Sigmoid colon (tissue), 7 donors: Measurements from ENCODE around the gene RAB31. TPM values are rescaled to one million over a fixed set of nuclear protein-coding genes. Genes with fewer than 3 reads are reported as not detected.

Experiments
- DNase-seq: peaks from one replicate; pipeline ENCODE4 v3.0.0-alpha.2; 2019
- H3K27ac ChIP-seq, 4 donors: fragments of 200-600 bp; sonication (generic); one replicate each; pipeline ENCODE4 v1.5.1; 2016 to 2019; ENCODE audit warnings: mild to moderate bottlenecking in 1 of 4
- H3K27me3 ChIP-seq, 3 donors: fragments of 200-600 bp; sonication (generic); one replicate each; pipeline ENCODE4 v1.5.1; 2019; ENCODE audit warnings: mild to moderate bottlenecking in 1 of 3
- H3K36me3 ChIP-seq, 4 donors: fragments of 200-600 bp; sonication (generic); one replicate each; pipeline ENCODE4 v1.5.1; 2016 to 2019
- H3K4me1 ChIP-seq, 4 donors: fragments of 200-600 bp; sonication (generic); one replicate each; pipeline ENCODE4 v1.5.1; 2017 to 2019
- H3K4me3 ChIP-seq, 4 donors: fragments of 200-600 bp; sonication (generic); one replicate each; pipeline ENCODE4 v1.5.1; 2017 to 2019; ENCODE audit warnings: mild to moderate bottlenecking in 2 of 4, moderate library complexity in 1 of 4
- H3K9me3 ChIP-seq, 4 donors: fragments of 200-600 bp in 3 of 4; sonication (generic) in 3 of 4; one replicate each; pipeline versions ENCODE4 v1.5.1 to v1.6.1; 2013 to 2019
- CTCF ChIP-seq, 4 experiments: fragments of 450-650 bp in 3 of 4; fragments of 200-600 bp in 1 of 4; IDR thresholded peaks; one replicate each; pipeline ENCODE4 v1.5.1; 2016 to 2019; ENCODE audit warnings: antibody characterized with exemption in 4 of 4, mild to moderate bottlenecking in 3 of 4, moderate library complexity in 2 of 4
- EP300 ChIP-seq, 4 donors: sonication (generic); formaldehyde crosslinking; IDR thresholded peaks; one replicate each; pipeline ENCODE4 v1.6.1; 2017; ENCODE audit warnings: antibody characterized with exemption in 4 of 4
- POLR2A ChIP-seq, 2 donors: fragments of 450-650 bp; IDR thresholded peaks; one replicate each; pipeline ENCODE4 v1.6.1; 2016; ENCODE audit warnings: antibody characterized with exemption in 2 of 2, mild to moderate bottlenecking in 2 of 2, moderate library complexity in 2 of 2
- POLR2AphosphoS5 ChIP-seq, 4 donors: sonication (generic); formaldehyde crosslinking; IDR thresholded peaks; one replicate each; pipeline ENCODE4 v1.6.1; 2017; ENCODE audit warnings: antibody characterized with exemption in 4 of 4
- WGBS, 2 donors: extraction: QIAGEN DNeasy Blood & Tissue Kit; methylation state at CpG; one replicate each; pipeline ENCODE4 v1.1.7; 2013; 5-methylcytosine and 5-hydroxymethylcytosine counted together
- intact Hi-C: fragments of 100-400 bp; cut with DNase I; formaldehyde crosslinking; loops from one replicate; pipeline ENCODE4 v1.15.1; 2023
- polyA plus RNA-seq, 3 donors: library from polyadenylated mRNA; stranded (reverse); fragments of 200-250 nt; gene quantifications; one replicate each; pipeline ENCODE4 v1.2.3, GENCODE V29; 2013
- total RNA-seq, 4 donors: library from RNA; depleted of rRNA; stranded (reverse); fragments of >200 nt; gene quantifications; one replicate each; pipeline ENCODE4 v1.1.0, GENCODE V29; 2016
- donor health status: healthy with polysubstance abuse.
- donor health status: Bipolar disorder and iron deficiency.
- donor health status: healthy.

RAB31 gene
- total and polyA plus RNA-seq, 7 donors, result 16.2 to 74.6 (median 52.0) TPM

- TF ChIP-seq CTCF (IDR thresholded peaks at IDR 0.05) (no peak), POLR2AphosphoS5 (IDR thresholded peaks at IDR 0.05) (no peak), POLR2A (IDR thresholded peaks at IDR 0.05) (no peak), EP300 (IDR thresholded peaks at IDR 0.05) (no peak)
- DNase-seq, result no peak
- Histone ChIP-seq H3K4me3 (no peak overlapping the region), H3K4me1 (peaks cover 0 to 31% (median 20%) of the 10 kb centered on the region in 4 donors), H3K36me3 (peaks cover 0 to 9% (median 0%) of the 10 kb centered on the region in 4 donors), H3K9me3 (no peaks in the 10 kb centered on the region), H3K27ac (no peak overlapping the region), H3K27me3 (no peaks in the 10 kb centered on the region)
- intact Hi-C loops, result no loop called here
Observed at GRCh38 chr18:9820127-9820526, 112.0 kb downstream of the RAB31 start.

DNA sequence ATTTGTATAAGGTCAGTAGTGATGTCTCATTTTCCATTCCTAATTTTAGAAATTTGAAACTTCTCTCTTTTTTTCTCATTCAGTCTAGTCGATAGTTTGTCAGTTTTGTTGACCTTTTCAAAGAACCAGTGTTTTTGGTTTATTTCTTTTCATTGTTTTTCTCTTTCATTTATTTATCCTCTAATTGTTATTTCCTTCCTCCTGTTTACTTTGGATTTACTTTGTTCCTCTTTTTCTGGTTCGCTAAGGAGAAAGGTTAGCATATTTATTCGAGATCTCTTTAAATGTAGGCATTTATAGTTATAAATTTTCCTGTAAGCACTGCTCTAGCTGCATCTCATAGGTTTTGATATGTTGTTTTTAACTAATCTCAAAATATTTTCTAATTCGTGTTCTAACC is 112.6 kb downstream of the RAB31 start:
- no peaks in the 10 kb centered on the region for H3K9me3 ChIP-seq
- WGBS, 2 donors, result 83 to 86% methylated on average over 4 of the region's 4 CpGs
- no peak overlapping the region for H3K4me3 ChIP-seq
- TF ChIP-seq POLR2AphosphoS5 (IDR thresholded peaks at IDR 0.05), result no peak
- TF ChIP-seq POLR2A (IDR thresholded peaks at IDR 0.05), result no peak
- TF ChIP-seq EP300 (IDR thresholded peaks at IDR 0.05), result no peak
- TF ChIP-seq CTCF (IDR thresholded peaks at IDR 0.05), result no peak
- intact Hi-C loops, result no loop called here
- H3K27ac ChIP-seq, result no peak overlapping the region
- peaks cover 0 to 9% (median 0%) of the 10 kb centered on the region in 4 donors for H3K36me3 ChIP-seq
- H3K27me3 ChIP-seq, result no peaks in the 10 kb centered on the region
- H3K4me1 ChIP-seq, result peaks cover 0 to 37% (median 26%) of the 10 kb centered on the region in 4 donors
- DNase-seq, result no peak

- 93 to 94% methylated on average over 11 of the region's 11 CpGs for WGBS, 2 donors
- intact Hi-C loops, result no loop called here
- DNase-seq, result no peak
Observed at GRCh38 chr18:9822587-9823185, 114.6 kb downstream of the RAB31 start.

GRCh38 chr18:9823805-9824473 is 115.8 kb downstream of the RAB31 start:
- Histone ChIP-seq H3K9me3 (no peaks in the 10 kb centered on the region), H3K27ac (peak overlapping the region; percentile 63 to 89 (median 81)), H3K36me3 (no peaks in the 10 kb centered on the region), H3K4me3 (no peak overlapping the region), H3K27me3 (no peaks in the 10 kb centered on the region), H3K4me1 (peaks cover 0 to 57% (median 54%) of the 10 kb centered on the region in 4 donors)
- intact Hi-C loops, result loop anchor here (2.0 kb wide), 1 partner anchor 31 kb away; no protein-coding TSS in a partner anchor
- peak; percentile 57 for DNase-seq
- 70 to 80% methylated on average over 4 of the region's 4 CpGs for WGBS, 2 donors
- TF ChIP-seq EP300 (IDR thresholded peaks at IDR 0.05) (no peak), CTCF (IDR thresholded peaks at IDR 0.05) (no peak), POLR2AphosphoS5 (IDR thresholded peaks at IDR 0.05) (no peak), POLR2A (IDR thresholded peaks at IDR 0.05) (no peak)

More at GRCh38 chr18:9822587-9823185, 114.6 kb downstream of the RAB31 start:
- Histone ChIP-seq H3K4me3 (no peak overlapping the region), H3K4me1 (peaks cover 0 to 46% (median 42%) of the 10 kb centered on the region in 4 donors), H3K36me3 (no peaks in the 10 kb centered on the region), H3K9me3 (no peaks in the 10 kb centered on the region), H3K27ac (peak overlapping the region in 2 of 4 donors; percentile 81 to 89), H3K27me3 (no peaks in the 10 kb centered on the region)
- TF ChIP-seq EP300 (IDR thresholded peaks at IDR 0.05), result no peak
- no peak for TF ChIP-seq POLR2A (IDR thresholded peaks at IDR 0.05)
- TF ChIP-seq POLR2AphosphoS5 (IDR thresholded peaks at IDR 0.05), result no peak
- TF ChIP-seq CTCF (IDR thresholded peaks at IDR 0.05), result no peak
